HG02852 (cell line): Measurements from ENCODE around the gene CMSS1.
"Not testable (repeated sequence)": the region's sequence is repeated elsewhere in the genome, so short reads cannot be mapped to it uniquely, and the experiment has no call there.

ENCODE experiments used
- ATAC-seq: cut with Tn5 transposase; IDR thresholded peaks from one replicate; pipeline ENCODE4 v1.9.1; 2021; ENCODE audit warnings: mild to moderate bottlenecking, moderate library complexity; ENCODE audit not compliant: unreplicated experiment

Gene CMSS1

GRCh38 chr3:99810403-99810802 lies 7.3 kb upstream of the CMSS1 start:
- ATAC-seq: no peak

- ATAC-seq: no peak
Measured at GRCh38 chr3:99817047-99817436, 620 bp upstream of the CMSS1 start.

GRCh38 chr3:99818818-99819217 lies 1.2 kb downstream of the CMSS1 start:
- ATAC-seq: no peak

GRCh38 chr3:99823723-99824711 lies 6.4 kb downstream of the CMSS1 start:
- no peak for ATAC-seq

- ATAC-seq: no peak
Measured at GRCh38 chr3:99825004-99825640, 7.5 kb downstream of the CMSS1 start.

GRCh38 chr3:99829844-99830243 lies 12.2 kb downstream of the CMSS1 start:
- no peak for ATAC-seq

- no peak for ATAC-seq
Measured at GRCh38 chr3:99833617-99834205, 16.0 kb downstream of the CMSS1 start.

GRCh38 chr3:99834211-99834957 lies 16.7 kb downstream of the CMSS1 start:
- no peak for ATAC-seq

GRCh38 chr3:99836681-99837080 lies 19.0 kb downstream of the CMSS1 start:
- ATAC-seq: no peak

GRCh38 chr3:99837715-99838114 lies 20.1 kb downstream of the CMSS1 start:
- no peak for ATAC-seq

- ATAC-seq: no peak
Measured at GRCh38 chr3:99838755-99839154, 21.1 kb downstream of the CMSS1 start.

GRCh38 chr3:99839613-99840012 lies 22.0 kb downstream of the CMSS1 start:
- ATAC-seq: no peak

- not testable (repeated sequence) for ATAC-seq
Measured at GRCh38 chr3:99841949-99842348, 24.3 kb downstream of the CMSS1 start.

- ATAC-seq: peak; percentile 53
Measured at GRCh38 chr3:99842826-99843589, 25.3 kb downstream of the CMSS1 start.

- peak; percentile 6 for ATAC-seq
Measured at GRCh38 chr3:99843590-99844258, 26.1 kb downstream of the CMSS1 start.

GRCh38 chr3:99845331-99845730 lies 27.7 kb downstream of the CMSS1 start:
- ATAC-seq: no peak

- no peak for ATAC-seq
Measured at GRCh38 chr3:99845999-99846398, 28.3 kb downstream of the CMSS1 start.

GRCh38 chr3:99846477-99847160 lies 29.0 kb downstream of the CMSS1 start:
- ATAC-seq: no peak

GRCh38 chr3:99848433-99848832 lies 30.8 kb downstream of the CMSS1 start:
- no peak for ATAC-seq
